Embryonic facial prominence (tissue), 1 donor: Measurements from ENCODE around the gene ZNF358.

ENCODE experiments used
- DNase-seq: peaks from one replicate; pipeline ENCODE4 v3.0.0-alpha.2; 2016; ENCODE audit errors: extremely low spot score

The ZNF358 gene

DNA sequence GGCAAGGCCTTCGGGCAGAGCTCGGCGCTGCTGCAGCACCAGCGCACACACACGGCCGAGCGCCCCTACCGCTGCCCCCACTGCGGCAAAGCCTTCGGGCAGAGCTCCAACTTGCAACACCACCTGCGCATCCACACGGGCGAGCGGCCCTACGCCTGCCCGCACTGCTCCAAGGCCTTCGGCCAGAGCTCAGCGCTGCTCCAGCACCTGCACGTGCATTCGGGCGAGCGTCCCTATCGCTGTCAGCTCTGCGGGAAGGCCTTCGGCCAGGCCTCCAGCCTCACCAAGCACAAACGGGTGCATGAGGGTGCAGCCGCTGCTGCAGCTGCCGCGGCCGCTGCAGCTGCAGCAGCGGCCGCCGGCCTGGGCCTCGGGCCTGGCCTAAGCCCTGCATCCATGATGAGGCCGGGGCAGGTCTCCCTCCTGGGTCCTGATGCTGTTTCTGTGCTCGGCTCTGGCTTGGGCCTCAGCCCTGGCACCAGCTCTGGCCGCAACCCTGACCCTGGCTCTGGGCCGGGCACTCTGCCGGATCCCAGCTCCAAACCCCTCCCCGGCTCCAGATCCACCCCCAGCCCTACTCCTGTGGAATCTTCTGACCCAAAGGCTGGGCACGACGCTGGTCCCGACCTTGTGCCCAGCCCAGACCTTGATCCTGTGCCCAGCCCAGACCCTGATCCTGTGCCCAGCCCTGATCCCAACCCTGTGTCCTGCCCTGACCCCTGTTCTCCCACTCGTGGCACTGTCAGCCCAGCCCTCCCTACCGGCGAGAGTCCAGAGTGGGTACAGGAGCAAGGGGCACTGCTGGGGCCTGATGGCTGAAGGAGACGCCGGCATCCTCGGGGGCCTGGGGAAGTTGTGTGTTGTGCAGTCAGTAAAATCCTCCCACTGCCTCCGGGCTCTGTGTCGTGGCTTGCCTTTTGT, 4.5 kb downstream of the ZNF358 start:
- no peak for DNase-seq

DNA sequence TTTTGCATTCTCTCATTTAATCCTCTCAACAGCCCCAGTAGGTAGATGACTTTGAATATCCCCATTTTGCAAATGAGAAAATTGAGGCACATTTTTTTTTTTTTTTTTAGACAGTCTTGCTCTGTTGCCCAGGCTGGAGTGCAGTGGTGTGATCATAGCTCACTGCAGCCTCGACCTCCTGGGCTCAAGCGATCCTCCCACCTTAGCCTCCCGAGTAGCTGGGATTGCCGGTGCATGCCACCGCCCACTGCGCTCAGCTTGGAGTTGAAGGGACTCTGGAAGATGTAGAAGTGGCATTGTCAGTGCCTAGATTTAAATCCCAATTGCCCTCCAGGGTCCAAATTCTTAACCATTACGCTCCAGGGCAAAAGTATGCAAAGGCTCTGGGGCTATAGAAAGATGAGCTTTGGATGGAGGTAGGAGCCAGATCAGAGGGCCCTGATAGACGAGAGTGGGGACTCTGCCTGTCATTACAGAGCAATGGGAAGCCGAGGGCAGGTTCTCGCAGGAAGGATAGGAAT, 5.7 kb downstream of the ZNF358 start:
- no peak for DNase-seq

DNA sequence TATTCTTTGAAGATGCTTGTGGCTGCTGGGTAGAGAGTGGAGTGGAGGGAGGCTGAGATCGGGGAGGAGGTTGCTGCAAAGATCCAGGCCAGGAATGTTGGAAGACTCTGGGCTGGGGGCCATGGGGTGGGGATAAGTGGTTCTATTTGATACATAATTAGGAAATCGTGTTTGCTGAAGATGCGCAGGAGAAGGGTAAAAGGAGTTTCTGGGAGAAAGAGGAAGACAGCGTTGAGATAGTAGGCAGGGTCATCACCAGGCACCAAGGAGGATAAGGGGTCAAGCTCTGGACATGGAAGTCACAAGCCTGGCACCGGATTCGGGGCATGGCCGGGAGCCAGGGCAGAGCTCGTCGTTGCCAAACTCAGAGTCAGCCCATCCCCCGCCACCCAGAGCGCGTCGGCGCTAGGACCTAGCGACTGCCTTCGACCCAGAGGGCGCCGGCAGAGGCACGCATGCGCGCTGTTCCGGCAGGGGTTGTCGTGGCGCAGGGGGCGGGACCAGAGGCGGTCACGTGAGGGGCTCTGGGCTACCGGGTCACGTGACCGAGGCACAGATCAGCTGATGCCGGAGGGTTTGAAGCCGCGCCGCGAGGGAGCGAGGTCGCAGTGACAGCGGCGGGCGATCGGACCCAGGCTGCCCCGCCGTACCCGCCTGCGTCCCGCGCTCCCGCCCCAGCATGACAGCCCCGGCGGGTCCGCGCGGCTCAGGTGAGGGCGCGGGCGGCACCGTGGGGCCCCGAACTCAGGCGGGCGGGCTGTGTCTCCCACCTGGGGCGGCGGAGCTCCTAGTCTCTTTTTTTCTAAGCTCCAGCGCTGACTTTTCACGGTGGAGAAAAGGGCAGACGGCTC, 6.4 kb downstream of the ZNF358 start, which contains the start of gene MCOLN1:
Gene MCOLN1, plus strand, starts transcription at position 553 of the 851 bp plus-strand sequence. Its CDS starts 127 bp downstream, at position 680.
- peak; percentile 93 for DNase-seq

DNA sequence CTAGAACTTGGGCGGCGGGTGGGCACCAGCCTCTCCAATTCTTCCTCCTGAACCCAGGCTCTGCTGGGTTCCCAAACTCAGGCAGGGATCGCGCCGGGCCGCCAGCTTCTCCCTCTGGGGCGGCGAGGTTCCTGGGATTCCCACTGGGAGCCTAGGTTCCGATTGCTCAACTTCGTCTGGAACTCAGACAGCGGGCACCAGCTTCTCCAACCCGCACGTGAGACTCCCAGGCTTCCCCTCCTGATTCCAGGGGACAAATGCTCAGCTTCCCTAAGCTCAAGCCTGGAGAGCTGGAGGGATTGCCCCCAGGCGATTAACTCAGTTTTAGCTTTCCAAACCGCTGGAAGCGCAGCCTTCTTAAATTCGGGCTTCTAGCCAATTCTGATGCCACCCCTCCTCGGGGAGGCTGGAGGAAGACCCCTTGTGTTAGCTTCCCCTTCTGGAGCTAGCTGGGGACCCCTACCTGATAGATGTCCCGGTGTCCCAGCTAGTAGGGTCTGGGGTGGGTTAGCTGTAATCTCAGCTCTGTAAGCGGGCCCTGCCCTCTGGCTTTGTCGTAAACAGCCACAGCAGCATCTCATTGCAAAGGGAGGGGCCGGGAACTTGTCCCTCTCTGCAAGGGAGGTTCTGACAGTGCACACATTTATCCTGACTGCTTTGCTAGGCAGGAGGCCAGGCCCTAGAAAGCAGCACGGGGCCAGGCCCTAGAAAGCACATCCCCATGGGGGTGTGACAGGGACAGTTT, 7.2 kb downstream of the ZNF358 start:
- DNase-seq = no peak

DNA sequence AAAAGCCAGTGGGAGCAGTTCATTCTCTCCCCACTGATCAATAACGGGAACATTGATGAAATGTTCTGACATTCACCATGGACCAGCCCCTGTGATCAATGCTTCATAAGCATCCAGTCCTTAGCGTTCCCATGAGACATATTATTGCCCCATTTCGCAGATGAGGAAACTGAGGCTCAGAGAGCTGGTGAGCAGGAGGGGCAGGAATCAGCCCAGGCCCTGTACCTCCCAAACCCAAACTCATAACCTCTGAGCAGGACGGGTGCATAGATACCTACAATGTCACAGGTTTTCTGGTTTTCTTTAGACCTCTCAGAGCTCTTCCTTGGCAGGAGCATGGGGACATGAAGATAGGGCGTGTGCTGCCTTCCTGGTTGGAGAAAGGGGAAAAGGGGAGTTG, 8.6 kb downstream of the ZNF358 start:
- no peak for DNase-seq

DNA sequence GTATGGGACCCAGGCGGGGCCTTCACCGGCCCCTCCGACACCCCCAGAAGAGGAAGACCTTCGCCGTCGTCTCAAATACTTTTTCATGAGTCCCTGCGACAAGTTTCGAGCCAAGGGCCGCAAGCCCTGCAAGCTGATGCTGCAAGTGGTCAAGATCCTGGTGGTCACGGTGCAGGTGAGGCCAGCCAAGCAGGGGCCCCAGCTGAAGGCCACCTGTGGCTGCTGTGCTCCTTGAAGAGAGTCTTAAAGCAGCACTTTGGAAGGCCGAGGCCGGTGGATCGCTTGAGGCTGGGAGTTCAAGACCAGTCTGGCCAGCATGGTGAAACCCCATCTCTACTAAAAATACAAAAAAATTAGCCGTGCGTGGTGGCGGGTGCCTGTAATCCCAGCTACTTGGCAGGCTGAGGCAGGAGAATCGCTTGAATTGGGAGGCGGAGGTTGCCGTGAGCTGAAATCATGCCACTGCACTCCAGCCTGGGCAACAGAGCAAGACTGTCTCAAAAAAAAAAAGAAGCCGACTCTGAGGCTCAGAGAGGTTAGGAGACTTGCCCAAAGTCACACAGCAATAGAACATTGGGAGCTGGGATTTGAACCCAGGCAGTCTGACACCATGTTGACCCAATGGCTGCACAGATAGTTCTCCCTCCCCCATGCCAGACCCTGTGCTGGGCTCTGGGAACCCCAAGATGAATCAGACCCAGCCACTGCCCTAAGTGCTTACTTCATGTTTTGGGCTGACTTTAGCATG, 9.3 kb downstream of the ZNF358 start:
- DNase-seq = no peak

DNA sequence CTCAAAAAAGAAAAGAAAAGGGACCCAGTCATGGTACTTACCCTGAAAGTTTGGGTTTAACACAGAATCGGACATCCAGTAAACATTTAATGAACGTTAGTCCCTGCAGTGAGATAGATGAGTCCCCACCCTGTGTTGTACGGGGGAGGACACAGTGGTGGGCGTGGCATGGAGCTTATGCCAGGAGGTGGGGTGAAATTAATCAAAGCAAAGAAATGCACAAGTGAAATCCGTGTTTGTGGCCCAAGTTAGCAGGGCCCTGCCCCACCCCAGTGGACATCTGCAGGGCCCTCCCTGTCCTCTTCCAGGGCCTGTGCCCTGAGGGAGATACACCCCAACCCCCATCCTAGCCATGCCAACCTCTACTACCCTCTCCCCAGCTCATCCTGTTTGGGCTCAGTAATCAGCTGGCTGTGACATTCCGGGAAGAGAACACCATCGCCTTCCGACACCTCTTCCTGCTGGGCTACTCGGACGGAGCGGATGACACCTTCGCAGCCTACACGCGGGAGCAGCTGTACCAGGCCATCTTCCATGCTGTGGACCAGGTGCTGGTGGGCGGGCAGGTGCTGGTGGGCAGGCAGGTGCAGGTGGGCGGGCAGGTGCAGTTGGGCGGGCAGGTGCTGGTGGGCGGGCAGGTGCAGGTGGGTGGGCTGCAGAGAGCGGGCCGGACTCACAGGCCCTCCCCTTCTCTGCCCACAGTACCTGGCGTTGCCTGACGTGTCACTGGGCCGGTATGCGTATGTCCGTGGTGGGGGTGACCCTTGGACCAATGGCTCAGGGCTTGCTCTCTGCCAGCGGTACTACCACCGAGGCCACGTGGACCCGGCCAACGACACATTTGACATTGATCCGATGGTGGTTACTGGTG, 10.4 kb downstream of the ZNF358 start:
- DNase-seq = no peak

DNA sequence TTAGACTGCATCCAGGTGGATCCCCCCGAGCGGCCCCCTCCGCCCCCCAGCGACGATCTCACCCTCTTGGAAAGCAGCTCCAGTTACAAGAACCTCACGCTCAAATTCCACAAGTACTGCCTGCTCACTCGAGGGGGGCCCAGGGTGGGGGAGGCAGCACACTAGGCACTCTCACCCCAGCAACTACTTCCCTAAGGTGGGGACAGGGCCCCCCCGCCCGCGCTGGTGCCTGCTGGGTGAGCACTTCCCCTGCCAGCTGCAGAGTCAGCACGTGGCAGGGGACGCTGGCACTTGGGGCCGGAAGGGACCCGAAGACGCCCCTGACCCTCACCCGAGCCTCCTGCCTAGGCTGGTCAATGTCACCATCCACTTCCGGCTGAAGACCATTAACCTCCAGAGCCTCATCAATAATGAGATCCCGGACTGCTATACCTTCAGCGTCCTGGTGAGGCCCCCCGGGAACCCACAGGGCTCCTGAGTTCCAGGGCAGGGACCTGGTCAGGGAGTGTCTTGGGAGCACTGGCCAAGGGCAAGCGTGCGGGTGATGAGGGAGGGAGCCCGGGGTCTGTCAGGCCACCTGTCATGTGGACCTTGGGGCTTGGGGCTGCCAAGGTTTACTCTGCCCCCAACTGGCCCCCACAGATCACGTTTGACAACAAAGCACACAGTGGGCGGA, 11.8 kb downstream of the ZNF358 start:
- no peak for DNase-seq

DNA sequence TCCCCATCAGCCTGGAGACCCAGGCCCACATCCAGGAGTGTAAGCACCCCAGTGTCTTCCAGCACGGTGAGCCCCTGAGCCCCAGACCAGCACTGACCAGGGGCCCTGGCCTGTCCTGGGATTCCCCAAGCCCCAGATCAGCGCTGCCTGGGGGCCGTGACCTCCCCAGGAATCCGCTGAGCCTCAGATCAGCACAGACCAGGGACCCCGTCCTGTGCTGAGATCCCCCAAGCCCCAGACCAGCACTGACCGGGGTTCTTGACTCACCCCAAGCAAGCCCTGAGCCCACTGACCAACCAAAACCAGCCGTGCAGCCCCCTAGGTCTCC, 12.3 kb downstream of the ZNF358 start:
- no peak for DNase-seq

DNA sequence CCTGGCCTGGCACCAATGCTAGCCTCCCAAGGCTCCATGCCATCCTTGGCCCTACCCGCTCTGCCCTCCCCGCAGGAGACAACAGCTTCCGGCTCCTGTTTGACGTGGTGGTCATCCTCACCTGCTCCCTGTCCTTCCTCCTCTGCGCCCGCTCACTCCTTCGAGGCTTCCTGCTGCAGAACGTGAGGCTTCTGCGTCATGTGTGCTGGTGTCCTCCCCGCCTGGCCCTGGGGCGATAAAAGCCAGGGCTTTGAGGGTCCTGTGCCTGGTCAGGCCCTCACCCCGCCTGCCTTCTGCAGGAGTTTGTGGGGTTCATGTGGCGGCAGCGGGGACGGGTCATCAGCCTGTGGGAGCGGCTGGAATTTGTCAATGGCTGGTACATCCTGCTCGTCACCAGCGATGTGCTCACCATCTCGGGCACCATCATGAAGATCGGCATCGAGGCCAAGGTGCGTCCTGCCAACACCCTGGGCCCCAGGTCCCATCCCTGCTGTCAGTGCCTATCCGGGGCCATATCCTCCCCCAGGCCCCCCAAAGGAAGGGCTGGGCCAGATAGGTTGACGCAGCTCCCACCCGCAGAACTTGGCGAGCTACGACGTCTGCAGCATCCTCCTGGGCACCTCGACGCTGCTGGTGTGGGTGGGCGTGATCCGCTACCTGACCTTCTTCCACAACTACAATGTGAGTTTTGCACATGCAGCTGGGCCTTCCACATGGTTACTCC, 12.8 kb downstream of the ZNF358 start:
- no peak for DNase-seq

DNA sequence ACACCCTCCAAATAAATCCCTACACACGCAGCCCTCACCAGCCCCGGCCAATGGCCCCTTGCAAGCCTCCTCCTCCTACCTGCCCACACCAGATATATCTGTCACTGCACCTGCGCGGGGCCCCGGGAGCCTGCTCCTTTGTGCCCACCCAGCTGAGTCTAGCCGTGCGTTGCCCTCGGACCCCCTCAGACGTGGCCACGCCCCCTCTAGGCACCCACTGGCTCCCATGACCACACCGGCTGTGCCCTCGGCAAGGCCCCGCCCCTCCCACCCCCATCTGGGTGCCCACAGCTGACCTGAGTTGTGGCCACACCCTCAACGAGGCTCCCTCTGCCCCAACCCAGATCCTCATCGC, 13.3 kb downstream of the ZNF358 start:
- no peak for DNase-seq

DNA sequence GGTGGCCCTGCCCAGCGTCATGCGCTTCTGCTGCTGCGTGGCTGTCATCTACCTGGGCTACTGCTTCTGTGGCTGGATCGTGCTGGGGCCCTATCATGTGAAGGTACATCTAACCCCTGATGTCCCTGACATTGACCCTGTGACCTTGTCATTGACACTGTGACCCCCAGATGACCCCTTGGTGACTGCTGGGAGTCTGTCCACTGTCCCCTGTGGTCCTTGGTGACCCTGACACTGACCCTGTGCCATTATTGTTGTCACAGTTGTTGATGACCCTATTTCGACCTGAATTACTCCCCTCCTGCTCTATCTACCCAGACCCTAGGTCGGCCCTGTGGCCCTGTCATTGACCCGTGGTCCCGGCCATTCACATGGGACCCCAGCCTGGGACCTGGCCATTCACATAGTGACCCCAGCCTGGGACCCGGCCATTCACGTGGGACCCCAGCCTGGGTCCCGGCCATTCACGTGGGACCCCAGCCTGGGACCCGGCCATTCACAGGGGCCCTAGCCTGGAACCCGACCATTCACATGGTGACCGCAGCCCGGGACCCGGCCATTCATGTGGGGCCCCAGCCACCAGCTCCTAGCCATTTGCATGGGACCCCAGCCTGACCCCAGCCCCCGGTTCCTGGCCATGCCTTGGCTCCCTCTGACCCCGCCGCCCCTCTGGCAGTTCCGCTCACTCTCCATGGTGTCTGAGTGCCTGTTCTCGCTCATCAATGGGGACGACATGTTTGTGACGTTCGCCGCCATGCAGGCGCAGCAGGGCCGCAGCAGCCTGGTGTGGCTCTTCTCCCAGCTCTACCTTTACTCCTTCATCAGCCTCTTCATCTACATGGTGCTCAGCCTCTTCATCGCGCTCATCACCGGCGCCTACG, 13.9 kb downstream of the ZNF358 start:
- DNase-seq = no peak

DNA sequence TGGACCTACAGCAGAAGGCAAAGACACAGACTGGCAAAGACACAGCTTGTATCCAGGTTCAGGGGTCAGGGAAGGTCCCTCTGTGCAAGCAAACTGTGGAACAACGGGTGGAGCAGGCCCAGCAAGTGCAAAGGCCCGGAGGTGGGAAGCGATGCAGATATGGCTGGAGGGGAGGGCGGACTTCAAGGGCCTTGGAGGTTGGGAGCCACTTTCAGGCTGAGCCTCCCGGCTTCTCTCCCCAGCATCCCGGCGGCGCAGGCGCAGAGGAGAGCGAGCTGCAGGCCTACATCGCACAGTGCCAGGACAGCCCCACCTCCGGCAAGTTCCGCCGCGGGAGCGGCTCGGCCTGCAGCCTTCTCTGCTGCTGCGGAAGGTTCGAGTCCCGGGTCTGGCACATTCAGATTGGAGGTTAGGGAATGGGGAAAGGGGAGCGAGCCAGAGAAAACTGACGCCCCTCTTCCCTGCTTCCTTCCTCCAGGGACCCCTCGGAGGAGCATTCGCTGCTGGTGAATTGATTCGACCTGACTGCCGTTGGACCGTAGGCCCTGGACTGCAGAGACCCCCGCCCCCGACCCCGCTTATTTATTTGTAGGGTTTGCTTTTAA, 17.5 kb downstream of the ZNF358 start:
- DNase-seq = no peak

DNA sequence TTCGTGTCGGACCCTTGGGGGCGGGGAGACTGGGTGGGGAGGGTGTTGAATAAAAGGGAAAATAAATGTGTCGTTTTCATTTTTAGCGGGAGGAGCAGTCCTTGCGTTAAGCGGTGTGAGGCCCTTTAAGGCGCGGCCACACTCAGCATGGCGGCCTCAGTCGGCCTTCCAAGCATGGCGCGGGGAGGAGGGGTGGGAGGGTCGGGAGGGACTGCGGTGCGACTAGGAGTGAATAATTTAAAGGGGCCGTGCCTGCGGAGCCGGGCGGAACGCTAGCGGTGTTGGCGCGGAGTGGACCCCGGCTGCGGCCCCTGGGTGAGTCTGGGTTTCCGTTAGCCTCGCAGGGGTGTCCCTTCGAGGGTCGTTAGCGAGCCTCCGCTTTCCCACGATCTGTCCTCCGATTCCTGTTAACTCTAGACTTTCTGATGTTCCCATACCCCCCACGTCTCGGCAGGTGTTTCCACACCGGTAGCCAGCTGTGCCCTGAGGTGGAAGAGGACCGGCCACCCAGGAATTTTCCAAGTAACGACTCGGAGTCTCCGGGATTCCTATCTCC, 18.1 kb downstream of the ZNF358 start:
- peak; percentile 68 for DNase-seq

DNA sequence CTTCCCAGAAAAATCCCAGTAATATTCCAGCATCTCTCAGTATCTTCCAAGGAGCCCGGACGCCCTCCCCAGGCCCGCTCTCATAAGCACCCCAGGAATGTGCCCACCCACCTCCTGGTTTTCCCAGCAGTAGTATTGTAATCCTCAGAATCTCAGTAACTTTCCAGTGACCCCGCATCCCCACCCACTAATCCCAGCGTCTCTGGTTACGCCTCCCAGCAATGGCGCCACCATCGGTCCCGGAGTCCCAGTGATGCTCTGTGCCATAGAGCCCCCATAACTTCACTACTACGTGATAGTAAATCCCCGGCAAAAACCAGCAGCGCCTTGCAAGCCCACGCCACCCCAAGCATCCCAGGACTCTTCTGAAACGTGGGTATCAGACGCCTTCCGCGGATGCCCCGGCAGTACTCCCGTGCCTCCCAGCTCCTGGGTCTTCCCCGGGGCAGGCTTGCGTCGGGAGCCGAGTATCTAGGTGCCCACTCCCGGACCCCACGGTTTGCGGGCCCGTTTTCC, 18.7 kb downstream of the ZNF358 start:
- peak; percentile 49 for DNase-seq

DNA sequence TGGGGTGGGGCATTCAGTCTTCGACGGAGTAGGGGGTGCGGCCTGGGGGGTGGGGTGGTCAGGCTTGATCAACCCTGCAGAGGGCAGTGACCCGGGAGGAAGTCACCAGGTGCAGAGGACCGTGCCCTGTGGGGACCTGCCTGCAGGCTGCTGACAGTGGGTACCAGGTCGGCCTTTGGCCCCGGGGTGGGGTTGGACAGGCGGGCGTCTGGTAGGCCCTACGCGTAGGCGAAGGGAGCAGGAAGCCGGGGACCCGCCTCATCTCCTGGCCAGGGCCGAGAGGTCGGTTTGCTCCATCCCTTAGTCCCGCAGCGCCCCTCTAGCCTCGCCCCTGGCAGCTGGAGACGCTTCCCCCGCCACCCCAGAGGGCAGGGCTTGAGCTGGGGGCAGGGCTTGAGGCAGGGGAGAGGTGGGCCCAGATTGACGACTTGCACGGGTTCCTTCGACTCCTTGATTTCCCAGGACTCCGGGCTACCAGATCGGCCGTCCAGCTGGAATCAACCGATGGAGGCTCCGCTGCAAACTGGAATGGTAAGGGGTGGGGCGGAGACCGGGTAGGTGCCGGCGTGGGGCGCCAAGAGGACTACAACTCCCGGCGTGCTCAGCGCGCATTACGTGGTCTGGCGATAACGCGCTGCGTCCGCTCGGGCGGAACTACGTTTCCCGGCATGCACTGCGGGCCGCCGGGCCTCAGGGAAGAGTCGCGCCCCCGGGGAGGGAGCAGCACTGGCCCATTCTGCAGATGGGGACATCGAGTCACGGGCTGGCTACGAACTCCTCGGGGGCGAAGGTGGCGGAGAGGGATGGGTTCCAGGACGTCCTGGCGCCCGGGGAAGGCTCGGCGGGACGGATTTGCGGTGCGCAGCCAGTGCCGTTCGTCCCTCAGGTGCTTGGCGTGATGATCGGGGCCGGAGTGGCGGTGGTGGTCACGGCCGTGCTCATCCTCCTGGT, 19.4 kb downstream of the ZNF358 start, which contains the start of gene PNPLA6:
Gene PNPLA6, plus strand, starts transcription at position 671 of the 951 bp plus-strand sequence. Its CDS starts 72 bp downstream, at position 743.
- peak; percentile 84 for DNase-seq
